PFSK-1 (cell line): ENCODE measurements around the gene SYTL3.

Experiments
- FOXP2 ChIP-seq: optimal IDR thresholded peaks from 2 replicates; pipeline ENCODE3; 2011; ENCODE audit warnings: borderline replicate concordance, control low read depth, inconsistent platforms; ENCODE audit not compliant: insufficient read depth; ENCODE audit errors: extremely low read length, extremely low read depth
- POLR2AphosphoS5 ChIP-seq: IDR thresholded peaks from 2 replicates; pipeline ENCODE4 v1.6.1; 2012; ENCODE audit warnings: low read depth, mild to moderate bottlenecking, control low read depth, low read length, moderate library complexity
- SIN3A ChIP-seq: IDR thresholded peaks from 2 replicates; pipeline ENCODE4 v1.6.1; 2012; ENCODE audit warnings: mild to moderate bottlenecking, low read length, moderate library complexity, borderline replicate concordance; ENCODE audit not compliant: insufficient read depth
- TAF1 ChIP-seq: IDR thresholded peaks from 2 replicates; pipeline ENCODE4 v1.6.1; 2012; ENCODE audit warnings: low read length, control low read depth, borderline replicate concordance; ENCODE audit not compliant: insufficient read depth
- TF ChIP-seq, protein P1 (sequence below), 2 experiments: IDR thresholded peaks; 2 replicates each; pipeline versions ENCODE4 v1.6.1 to v1.8.0; 2011 to 2012; ENCODE audit warnings: low read depth in 2 of 2, low read length in 2 of 2, control low read depth in 1 of 2, inconsistent platforms in 1 of 2, mild to moderate bottlenecking in 1 of 2, moderate library complexity in 1 of 2; ENCODE audit not compliant: insufficient read depth in 1 of 2

Gene SYTL3

DNA sequence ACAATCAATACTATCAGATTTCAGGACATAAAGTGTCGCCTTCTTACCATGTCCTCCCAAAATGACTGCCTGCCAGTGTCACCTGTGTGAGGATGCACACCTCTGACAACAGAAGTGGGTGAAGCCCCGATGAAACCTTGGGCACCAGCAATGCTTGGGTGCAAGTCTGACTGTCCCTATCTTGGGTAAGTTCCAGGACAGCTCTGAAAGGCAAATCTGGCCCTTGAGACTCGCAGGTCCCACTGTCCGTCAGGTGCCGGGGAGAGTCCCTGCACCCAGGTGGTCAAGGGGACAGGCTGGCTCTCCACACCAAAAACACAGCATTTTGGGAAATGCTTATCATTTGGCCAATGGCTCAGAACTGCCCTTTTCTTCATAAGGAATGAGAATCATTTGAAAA lies 126.0 kb downstream of the SYTL3 start:
- TF ChIP-seq TAF1, result no peak
- TF ChIP-seq POLR2AphosphoS5, result no peak
- TF ChIP-seq, protein P1, sequence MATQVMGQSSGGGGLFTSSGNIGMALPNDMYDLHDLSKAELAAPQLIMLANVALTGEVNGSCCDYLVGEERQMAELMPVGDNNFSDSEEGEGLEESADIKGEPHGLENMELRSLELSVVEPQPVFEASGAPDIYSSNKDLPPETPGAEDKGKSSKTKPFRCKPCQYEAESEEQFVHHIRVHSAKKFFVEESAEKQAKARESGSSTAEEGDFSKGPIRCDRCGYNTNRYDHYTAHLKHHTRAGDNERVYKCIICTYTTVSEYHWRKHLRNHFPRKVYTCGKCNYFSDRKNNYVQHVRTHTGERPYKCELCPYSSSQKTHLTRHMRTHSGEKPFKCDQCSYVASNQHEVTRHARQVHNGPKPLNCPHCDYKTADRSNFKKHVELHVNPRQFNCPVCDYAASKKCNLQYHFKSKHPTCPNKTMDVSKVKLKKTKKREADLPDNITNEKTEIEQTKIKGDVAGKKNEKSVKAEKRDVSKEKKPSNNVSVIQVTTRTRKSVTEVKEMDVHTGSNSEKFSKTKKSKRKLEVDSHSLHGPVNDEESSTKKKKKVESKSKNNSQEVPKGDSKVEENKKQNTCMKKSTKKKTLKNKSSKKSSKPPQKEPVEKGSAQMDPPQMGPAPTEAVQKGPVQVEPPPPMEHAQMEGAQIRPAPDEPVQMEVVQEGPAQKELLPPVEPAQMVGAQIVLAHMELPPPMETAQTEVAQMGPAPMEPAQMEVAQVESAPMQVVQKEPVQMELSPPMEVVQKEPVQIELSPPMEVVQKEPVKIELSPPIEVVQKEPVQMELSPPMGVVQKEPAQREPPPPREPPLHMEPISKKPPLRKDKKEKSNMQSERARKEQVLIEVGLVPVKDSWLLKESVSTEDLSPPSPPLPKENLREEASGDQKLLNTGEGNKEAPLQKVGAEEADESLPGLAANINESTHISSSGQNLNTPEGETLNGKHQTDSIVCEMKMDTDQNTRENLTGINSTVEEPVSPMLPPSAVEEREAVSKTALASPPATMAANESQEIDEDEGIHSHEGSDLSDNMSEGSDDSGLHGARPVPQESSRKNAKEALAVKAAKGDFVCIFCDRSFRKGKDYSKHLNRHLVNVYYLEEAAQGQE (IDR thresholded peaks at IDR 0.05; ENCODE audit: insufficient read depth in 1 of 2, low read depth in 2 of 2, low read length in 2 of 2), result no peak
- TF ChIP-seq SIN3A, result no peak
- no peak for TF ChIP-seq FOXP2

DNA sequence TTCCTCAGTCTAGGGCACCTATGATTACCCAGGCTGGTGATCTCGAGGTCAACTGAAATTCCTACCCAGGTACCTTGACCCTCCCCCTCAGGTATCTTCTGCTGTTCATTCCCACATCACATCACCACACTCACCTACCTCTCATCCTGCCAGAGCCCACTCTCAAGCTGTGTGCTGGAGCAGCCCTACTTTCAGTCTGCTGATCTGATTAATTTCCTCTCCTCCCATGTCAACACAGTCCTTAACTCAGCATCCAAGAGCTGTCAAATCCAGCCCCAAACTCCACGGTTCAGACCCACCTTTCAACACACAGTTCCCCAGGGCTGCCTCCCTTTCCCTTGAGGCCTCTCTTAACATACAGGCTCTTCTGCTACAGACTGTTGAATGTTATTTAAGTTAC lies 126.9 kb downstream of the SYTL3 start:
- TF ChIP-seq, protein P1 (IDR thresholded peaks at IDR 0.05; ENCODE audit: insufficient read depth in 1 of 2, low read depth in 2 of 2, low read length in 2 of 2), result no peak
- TF ChIP-seq SIN3A, result no peak
- no peak for TF ChIP-seq FOXP2
- no peak for TF ChIP-seq TAF1
- no peak for TF ChIP-seq POLR2AphosphoS5

DNA sequence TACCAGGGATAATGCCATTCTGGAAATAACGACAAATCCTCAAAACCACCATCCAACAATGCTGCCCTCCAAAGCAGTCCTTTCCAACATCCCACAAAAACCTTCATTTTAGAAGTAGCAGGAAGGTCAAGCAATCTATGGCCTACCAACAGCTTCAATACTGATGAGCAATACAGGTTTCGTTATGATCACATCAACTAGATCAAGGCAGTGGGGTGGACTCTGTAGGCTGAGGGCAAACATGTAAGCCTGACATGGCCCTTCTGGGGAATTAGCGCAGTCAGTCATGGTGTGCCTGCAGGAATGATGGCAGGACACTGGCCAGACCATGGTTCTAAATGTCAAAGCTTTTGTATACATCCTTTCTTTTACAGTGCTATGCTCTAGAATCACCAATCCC lies 127.7 kb downstream of the SYTL3 start:
- no peak for TF ChIP-seq FOXP2
- TF ChIP-seq TAF1, result no peak

DNA sequence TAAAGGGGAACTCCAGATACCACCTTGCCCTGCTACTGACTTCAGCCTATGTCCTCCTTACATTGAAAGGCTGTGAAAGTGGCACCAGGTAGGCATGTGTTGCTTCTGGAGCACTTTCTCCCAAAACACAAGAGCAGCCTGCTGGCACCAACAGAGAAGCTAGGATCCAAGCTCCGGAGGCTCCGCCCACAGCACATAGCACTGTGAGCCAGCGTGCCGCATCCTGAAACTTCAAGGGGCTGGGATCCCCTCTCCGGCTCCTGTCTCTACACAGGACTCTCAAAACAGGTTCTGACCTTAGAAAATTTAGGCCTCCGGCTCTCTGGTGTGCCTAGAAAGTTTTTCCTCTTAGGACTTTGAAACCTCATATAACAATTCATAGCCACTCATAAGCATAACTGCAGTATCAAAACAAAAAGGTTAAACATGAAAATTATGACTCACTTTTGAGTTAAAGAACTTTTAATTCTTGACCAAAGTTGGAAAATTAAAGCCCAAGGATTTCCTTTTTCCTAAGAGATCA lies 128.2 kb downstream of the SYTL3 start:
- TF ChIP-seq SIN3A (no peak), FOXP2 (no peak)

DNA sequence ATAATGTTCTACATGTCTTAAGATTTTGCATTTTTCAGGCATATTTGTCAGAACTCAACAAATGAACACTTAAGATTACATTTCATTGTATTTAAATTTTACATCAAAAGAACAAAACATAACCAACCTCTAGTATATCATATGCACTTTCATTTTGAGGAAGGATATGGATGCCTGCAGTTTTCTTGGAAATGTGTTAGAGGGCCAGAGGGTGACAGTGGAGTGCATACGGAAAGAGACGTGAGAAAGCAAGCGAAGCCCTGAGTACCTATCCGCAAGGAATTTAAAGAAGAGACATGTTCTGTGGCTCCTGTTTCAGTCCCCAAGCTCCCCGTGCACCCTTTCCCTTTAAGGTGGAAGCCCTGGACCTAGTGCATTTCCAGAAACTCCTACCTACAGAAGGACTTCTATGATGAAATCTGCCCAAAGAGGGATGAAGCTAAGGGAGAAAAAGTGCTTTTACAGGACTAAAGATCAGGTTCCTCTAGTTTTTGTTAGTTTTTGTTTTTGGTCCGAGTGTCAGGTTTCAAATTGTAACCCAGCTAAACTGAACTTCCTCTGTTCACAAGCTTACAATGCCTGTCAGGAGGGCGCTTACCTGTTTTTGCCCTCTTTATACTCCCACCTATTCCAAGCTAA lies 130.5 kb downstream of the SYTL3 start:
- no peak for TF ChIP-seq TAF1
- TF ChIP-seq FOXP2, result no peak
- TF ChIP-seq POLR2AphosphoS5, result no peak
- TF ChIP-seq, protein P1 (IDR thresholded peaks at IDR 0.05; ENCODE audit: insufficient read depth in 1 of 2, low read depth in 2 of 2, low read length in 2 of 2), result no peak
- no peak for TF ChIP-seq SIN3A

DNA sequence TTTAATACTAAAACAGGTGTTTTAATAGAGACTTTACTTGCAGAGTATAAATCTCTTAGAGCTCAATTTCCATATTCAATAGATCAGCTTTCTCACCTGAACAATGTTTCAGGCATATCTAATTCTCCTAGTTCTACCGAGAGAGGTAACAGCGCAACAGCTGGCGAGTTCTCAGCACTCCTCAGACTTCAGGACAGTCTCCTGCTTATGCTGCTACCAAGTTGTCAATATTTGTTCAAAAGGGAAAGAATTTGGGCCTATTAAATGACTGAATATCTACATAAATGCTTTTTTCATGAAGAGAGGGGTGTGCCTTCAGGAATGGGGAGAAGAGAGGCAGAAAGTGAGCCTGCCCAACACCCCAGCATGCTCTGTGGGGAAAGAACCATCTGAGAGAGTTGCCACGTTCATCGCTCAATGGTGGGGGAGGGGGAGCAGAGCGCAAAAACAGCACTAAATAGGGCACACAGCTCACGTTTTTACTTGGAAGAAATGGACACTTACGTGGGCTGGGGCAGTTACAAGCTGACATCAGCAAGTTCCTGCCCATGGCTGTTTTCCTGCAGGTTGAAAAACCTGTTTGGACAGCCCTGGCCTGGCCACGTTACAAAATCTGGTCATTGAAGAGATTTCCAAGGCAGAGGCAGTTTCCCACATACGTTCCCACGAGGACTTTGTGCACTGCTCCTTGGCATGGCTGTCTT lies 131.3 kb downstream of the SYTL3 start:
- TF ChIP-seq POLR2AphosphoS5, result no peak
- TF ChIP-seq TAF1, result no peak
- TF ChIP-seq FOXP2, result no peak
- TF ChIP-seq, protein P1 (IDR thresholded peaks at IDR 0.05; ENCODE audit: insufficient read depth in 1 of 2, low read depth in 2 of 2, low read length in 2 of 2), result no peak
